ENCODE measurements around the gene KCMF1.

KCMF1 gene

GRCh38 chr2:85096616-85097015, 125.7 kb downstream of the KCMF1 start:
- no peaks in the 10 kb centered on the region for H3K4me1 ChIP-seq (ENCODE audit: control insufficient read depth, low read depth, low read length)
- no peak overlapping the region for H3K9ac ChIP-seq (ENCODE audit: low read length)
- no peaks in the 10 kb centered on the region for H3K36me3 ChIP-seq (ENCODE audit: control insufficient read depth, low read depth, low read length)
- no peaks in the 10 kb centered on the region for H3K9me3 ChIP-seq (ENCODE audit: control insufficient read depth, low read depth, low read length)
- no peak overlapping the region for H3K4me3 ChIP-seq (ENCODE audit: low read length)
- no peaks in the 10 kb centered on the region for H3K27me3 ChIP-seq (ENCODE audit: control insufficient read depth, insufficient read depth, low read length)
- no peak overlapping the region for H3K27ac ChIP-seq (ENCODE audit: low read length)

- Histone ChIP-seq H3K27me3 (ENCODE audit: control insufficient read depth, insufficient read depth, low read length) (no peaks in the 10 kb centered on the region), H3K9ac (ENCODE audit: low read length) (no peak overlapping the region), H3K9me3 (ENCODE audit: control insufficient read depth, low read depth, low read length) (no peaks in the 10 kb centered on the region), H3K4me3 (ENCODE audit: low read length) (no peak overlapping the region), H3K4me1 (ENCODE audit: control insufficient read depth, low read depth, low read length) (no peaks in the 10 kb centered on the region), H3K36me3 (ENCODE audit: control insufficient read depth, low read depth, low read length) (no peaks in the 10 kb centered on the region), H3K27ac (ENCODE audit: low read length) (no peak overlapping the region)
Measured at GRCh38 chr2:85104228-85104627, 133.3 kb downstream of the KCMF1 start.

GRCh38 chr2:85106489-85107180, 135.7 kb downstream of the KCMF1 start:
- no peaks in the 10 kb centered on the region for H3K9me3 ChIP-seq (ENCODE audit: control insufficient read depth, low read depth, low read length)
- no peak overlapping the region for H3K27ac ChIP-seq (ENCODE audit: low read length)
- H3K9ac ChIP-seq (ENCODE audit: low read length): no peak overlapping the region
- no peak overlapping the region for H3K4me3 ChIP-seq (ENCODE audit: low read length)
- H3K36me3 ChIP-seq (ENCODE audit: control insufficient read depth, low read depth, low read length): no peaks in the 10 kb centered on the region
- H3K4me1 ChIP-seq (ENCODE audit: control insufficient read depth, low read depth, low read length): no peaks in the 10 kb centered on the region
- no peaks in the 10 kb centered on the region for H3K27me3 ChIP-seq (ENCODE audit: control insufficient read depth, insufficient read depth, low read length)

Measured in iPS-18a (cell line).